GM18517 (cell line): ENCODE results near the gene ROCK2.
"Not testable (repeated sequence)": the region's sequence is repeated elsewhere in the genome, so short reads cannot be mapped to it uniquely, and the experiment has no call there.

Source experiments
- ATAC-seq: cut with Tn5 transposase; IDR thresholded peaks from one replicate; pipeline ENCODE4 v1.9.1; 2021; ENCODE audit warnings: mild to moderate bottlenecking, moderate library complexity; ENCODE audit not compliant: unreplicated experiment

ROCK2 gene

DNA sequence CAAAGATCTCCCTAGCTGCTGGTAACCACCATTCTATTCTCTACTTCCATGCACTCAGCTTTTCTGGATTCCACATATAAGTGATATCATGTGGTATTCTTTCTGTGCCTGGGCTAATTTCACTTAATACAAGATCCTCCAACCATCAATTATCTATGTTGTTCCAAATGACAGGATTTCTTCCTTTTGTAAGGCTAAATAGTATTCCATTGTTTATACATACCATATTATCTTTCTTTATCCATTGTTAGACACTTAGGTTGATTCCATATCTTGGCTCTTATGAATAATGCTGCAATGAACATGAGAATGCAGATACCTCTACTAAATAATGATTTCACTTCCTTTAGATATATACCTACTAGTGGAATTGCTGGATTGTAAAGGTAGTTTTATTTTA is 66.2 kb downstream of the ROCK2 start:
- ATAC-seq: no peak

DNA sequence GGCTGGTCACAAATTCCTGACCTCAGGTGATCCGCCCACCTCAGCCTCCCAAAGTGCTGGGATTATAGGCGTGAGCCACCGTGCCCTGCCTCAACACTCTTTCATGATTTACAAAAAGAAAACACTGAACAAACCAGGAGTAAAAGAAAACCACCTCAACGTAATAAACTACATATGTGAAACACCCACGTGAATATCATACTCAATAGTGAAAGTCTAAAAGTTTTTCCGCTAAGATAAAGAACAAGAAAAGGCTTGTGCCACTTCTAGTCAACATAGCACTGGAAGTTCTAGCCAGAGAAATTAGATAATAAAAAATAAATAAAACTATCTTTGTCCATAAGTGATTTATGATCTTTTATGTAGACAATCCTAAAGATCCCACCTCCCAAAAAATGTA is 68.5 kb downstream of the ROCK2 start:
- ATAC-seq: no peak

DNA sequence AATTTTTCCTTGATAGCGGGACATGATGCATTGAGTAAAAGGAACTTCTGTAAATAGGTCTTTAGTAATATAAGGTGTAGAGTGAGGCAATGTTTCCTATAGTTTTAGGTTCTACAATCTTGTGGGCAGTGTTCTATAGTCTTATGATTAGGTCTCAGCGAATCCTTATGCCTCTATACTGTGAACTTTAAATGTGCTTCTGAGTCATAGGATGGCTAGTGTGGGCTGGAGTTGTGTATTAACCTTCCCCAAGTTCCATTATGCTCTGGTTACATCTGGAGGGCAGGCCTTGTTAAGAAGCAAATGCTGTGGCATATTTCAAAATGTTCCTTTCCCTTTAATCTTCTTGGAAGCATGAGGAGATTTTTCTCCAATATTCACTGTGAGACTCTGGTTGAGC is 73.5 kb downstream of the ROCK2 start:
- ATAC-seq: no peak

GRCh38 chr2:11267931-11268330 is 76.5 kb downstream of the ROCK2 start:
- ATAC-seq: no peak

- no peak for ATAC-seq
Measured at GRCh38 chr2:11264818-11265217, 79.6 kb downstream of the ROCK2 start.

- no peak for ATAC-seq
Measured at GRCh38 chr2:11264007-11264406, 80.4 kb downstream of the ROCK2 start.

- no peak for ATAC-seq
Measured at GRCh38 chr2:11263177-11263576, 81.3 kb downstream of the ROCK2 start.

DNA sequence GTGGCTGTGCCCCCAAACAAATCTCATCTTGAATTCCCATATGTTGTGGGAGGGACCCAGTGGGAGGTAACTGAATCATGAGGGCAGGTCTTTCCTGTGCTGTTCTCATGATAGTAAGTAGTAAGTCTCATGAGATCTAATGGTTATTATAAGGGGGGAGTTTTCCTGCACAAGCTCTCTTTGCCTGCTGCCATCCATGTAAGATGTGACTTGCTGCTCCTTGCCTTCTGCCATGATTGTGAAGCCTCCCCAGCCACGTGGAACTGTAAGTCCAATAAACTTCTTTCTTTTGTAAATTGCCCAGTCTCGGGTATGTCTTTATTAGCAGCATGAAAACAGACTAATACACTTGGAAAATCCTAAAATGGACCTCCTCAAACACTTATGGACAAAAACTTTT is 82.0 kb downstream of the ROCK2 start:
- not testable (repeated sequence) for ATAC-seq

- not testable (repeated sequence) for ATAC-seq
Measured at GRCh38 chr2:11261564-11261963, 82.9 kb downstream of the ROCK2 start.

GRCh38 chr2:11260979-11261378 is 83.5 kb downstream of the ROCK2 start:
- no peak for ATAC-seq

DNA sequence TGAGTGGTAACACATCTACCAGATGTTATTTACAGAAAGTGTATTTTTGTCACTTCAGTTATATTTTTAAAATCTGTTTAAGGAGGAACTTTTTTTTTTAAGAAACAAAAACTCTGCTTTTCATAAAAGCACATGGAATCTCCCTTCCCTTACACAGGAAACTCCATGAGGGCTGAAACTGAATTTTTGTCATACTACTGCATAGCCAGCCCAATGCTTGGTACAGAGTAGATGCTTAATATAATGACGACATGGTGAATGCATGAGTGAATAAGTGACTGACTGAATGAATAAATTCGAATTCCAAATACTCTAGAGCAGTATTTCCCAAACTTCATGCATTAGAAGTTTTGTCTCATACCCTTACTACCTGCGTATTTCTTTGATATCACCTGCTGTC is 86.5 kb downstream of the ROCK2 start:
- ATAC-seq: no peak

- no peak for ATAC-seq
Measured at GRCh38 chr2:11257078-11257477, 87.4 kb downstream of the ROCK2 start.

GRCh38 chr2:11256166-11256565 is 88.3 kb downstream of the ROCK2 start:
- no peak for ATAC-seq

DNA sequence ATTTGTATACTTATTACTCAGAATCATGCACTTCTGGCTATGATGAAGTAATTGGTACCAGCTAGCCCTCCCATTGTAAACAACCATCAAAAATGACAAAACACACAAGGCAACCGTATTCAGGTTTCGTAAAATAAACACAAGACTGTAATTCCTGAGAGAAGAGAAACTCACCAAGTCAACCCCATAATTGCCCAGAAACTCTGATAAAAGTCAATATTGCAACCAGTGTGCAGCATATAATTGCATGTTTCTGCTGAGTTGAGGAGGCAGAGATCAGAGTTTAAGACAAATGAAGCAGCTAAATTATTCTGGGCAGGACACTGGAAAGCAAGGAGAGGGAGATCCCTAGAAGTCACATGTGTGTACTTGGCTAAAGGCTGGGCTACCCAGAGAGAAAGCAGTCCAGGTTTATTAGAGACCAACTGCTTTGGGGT is 90.3 kb downstream of the ROCK2 start:
- no peak for ATAC-seq

GRCh38 chr2:11252458-11252857 is 92.0 kb downstream of the ROCK2 start:
- ATAC-seq: not testable (repeated sequence)

DNA sequence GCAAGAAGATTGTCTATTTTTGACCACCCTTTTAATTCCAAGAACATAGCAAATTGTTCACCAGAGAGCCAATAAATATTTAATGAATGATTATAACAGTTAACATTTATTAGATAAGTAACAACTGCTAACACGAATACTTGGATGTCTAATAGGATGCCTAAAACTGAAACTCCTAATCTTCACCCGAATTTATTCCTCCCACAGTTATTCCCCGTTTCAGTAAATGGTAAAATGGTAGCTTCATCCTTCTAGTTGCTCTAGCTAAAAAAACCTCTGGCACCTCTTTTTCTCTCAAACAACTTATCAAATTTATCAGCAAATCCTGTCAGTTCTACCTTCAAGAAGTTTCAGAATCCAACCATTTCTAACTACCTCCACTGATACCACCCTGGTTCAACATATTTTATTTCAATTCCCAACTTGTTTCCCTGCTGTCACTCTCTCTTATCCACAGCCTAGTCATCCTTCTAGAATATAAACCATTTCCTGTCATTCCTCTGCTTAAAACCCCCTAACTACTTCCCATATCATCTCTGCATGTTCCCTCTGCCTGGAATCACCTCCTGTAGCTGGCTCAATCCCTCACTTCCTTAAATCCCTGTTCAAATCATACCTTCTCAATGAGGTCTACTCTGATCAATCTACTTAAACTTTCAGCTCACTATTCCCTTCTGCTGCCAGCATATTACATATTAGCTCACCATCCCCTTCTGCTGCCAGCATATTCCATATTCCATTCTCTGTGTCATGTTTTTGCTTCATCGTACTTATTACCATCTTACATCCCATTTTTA is 93.8 kb downstream of the ROCK2 start:
- ATAC-seq: no peak

- no peak for ATAC-seq
Measured at GRCh38 chr2:11245322-11245721, 99.1 kb downstream of the ROCK2 start.

- no peak for ATAC-seq
Measured at GRCh38 chr2:11244091-11244826, 100.2 kb downstream of the ROCK2 start.

- ATAC-seq: no peak
Measured at GRCh38 chr2:11243512-11243911, 100.9 kb downstream of the ROCK2 start.

DNA sequence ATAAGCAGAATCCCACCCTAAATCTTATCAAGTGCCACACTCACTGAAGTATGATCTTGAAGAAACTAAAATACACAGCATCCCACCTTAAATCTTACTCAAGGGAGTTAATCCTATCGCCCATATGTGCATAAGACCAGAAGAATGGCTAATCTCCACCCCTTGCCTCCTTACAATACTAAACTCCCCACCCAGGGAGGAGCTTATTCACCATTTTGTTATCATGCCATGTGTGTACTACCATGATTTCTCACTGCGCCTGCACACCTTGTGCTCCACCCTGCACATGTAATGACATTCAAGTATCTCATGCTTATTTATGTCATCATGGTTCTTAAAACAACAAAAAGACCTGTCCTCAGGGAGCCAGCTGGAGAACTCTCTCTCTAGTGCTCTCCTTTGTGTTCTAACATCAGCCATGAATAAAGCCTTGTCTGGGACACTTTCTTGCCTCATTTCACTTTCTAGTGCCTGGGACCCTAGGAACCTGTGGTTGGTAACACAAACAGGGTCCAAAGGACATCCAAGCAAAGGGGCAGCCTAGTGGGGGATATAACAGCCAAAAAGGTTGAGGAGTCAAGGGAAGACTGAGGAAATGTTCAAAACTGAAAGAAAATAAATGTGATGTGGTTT is 101.8 kb downstream of the ROCK2 start:
- no peak for ATAC-seq

GRCh38 chr2:11241412-11242203 is 102.8 kb downstream of the ROCK2 start:
- no peak for ATAC-seq
